Astrocyte (in vitro differentiated cells and primary cell): ENCODE measurements around the gene LOC128125822.

Source experiments
- DNase-seq: peaks from one replicate; pipeline ENCODE4 v3.0.0-alpha.2; 2010; ENCODE audit warnings: low read depth
- FAIRE-seq: peaks from 2 replicates; lab custom pipeline; 2011; peaks lifted over from hg19 to GRCh38; lab: Jason Lieb, UNC
- H2AFZ ChIP-seq: 2 replicates; pipeline ENCODE4 v1.6.0; 2012; ENCODE audit warnings: low read depth, low read length, inconsistent platforms
- H3K27ac ChIP-seq: 2 replicates; pipeline ENCODE4 v1.5.1; 2011; ENCODE audit warnings: low read depth, low read length, inconsistent platforms
- H3K27me3 ChIP-seq: 2 replicates; pipeline ENCODE4 v1.6.0; 2011; ENCODE audit warnings: low read length, inconsistent platforms; ENCODE audit not compliant: insufficient read depth
- H3K36me3 ChIP-seq: 2 replicates; pipeline ENCODE4 v1.5.1; 2011; ENCODE audit warnings: low read length, inconsistent platforms; ENCODE audit not compliant: insufficient read depth
- H3K4me1 ChIP-seq: 2 replicates; pipeline ENCODE4 v1.5.1; 2011; ENCODE audit warnings: low read length, inconsistent platforms; ENCODE audit not compliant: insufficient read depth
- H3K4me2 ChIP-seq: 2 replicates; pipeline ENCODE4 v1.6.0; 2012; ENCODE audit warnings: low read length, inconsistent platforms
- H3K4me3 ChIP-seq: 2 replicates; pipeline ENCODE4 v1.5.1; 2011; ENCODE audit warnings: low read depth, mild to moderate bottlenecking, low read length, inconsistent platforms; ENCODE audit not compliant: insufficient read depth
- H3K79me2 ChIP-seq: 2 replicates; pipeline ENCODE4 v1.6.0; 2012; ENCODE audit warnings: mild to moderate bottlenecking, low read length, inconsistent platforms; ENCODE audit not compliant: insufficient read depth
- H3K9ac ChIP-seq: 2 replicates; pipeline ENCODE4 v1.6.0; 2012; ENCODE audit warnings: mild to moderate bottlenecking, low read length, inconsistent platforms
- H3K9me3 ChIP-seq: 2 replicates; pipeline ENCODE4 v1.5.1; 2012; ENCODE audit warnings: low read depth, mild to moderate bottlenecking, low read length, inconsistent platforms; ENCODE audit not compliant: insufficient read depth
- H4K20me1 ChIP-seq: 2 replicates; pipeline ENCODE4 v1.6.0; 2012; ENCODE audit warnings: low read length, inconsistent platforms; ENCODE audit not compliant: insufficient read depth
- H3K27ac Mint-ChIP-seq: one replicate; pipeline ENCODE4 v1.8.0; 2021; ENCODE audit warnings: mild to moderate bottlenecking, mixed read lengths; ENCODE audit not compliant: unreplicated experiment
- H3K27me3 Mint-ChIP-seq: one replicate; pipeline ENCODE4 v1.8.0; 2021; ENCODE audit warnings: low read depth, mixed read lengths; ENCODE audit not compliant: unreplicated experiment
- H3K36me3 Mint-ChIP-seq: one replicate; pipeline ENCODE4 v1.8.0; 2021; ENCODE audit warnings: low read depth, mixed read lengths; ENCODE audit not compliant: unreplicated experiment
- H3K4me1 Mint-ChIP-seq: one replicate; pipeline ENCODE4 v1.8.0; 2021; ENCODE audit warnings: low read depth, mixed read lengths; ENCODE audit not compliant: unreplicated experiment
- H3K4me3 Mint-ChIP-seq: one replicate; pipeline ENCODE4 v1.8.0; 2021; ENCODE audit warnings: mild to moderate bottlenecking, moderate library complexity, mixed read lengths; ENCODE audit not compliant: unreplicated experiment
- H3K9me3 Mint-ChIP-seq: one replicate; pipeline ENCODE4 v1.8.0; 2021; ENCODE audit warnings: mild to moderate bottlenecking, mixed read lengths; ENCODE audit not compliant: unreplicated experiment
- EZH2 ChIP-seq: IDR thresholded peaks from 2 replicates; pipeline ENCODE4 v1.6.1; 2012; ENCODE audit warnings: mild to moderate bottlenecking, low read length, inconsistent platforms; ENCODE audit not compliant: insufficient read depth
- TF ChIP-seq, protein P1 (sequence below): IDR thresholded peaks from 2 replicates; pipeline ENCODE4 v1.5.1; 2011; ENCODE audit warnings: low read depth, mild to moderate bottlenecking, inconsistent platforms, low read length, moderate library complexity; ENCODE audit not compliant: insufficient read depth

Gene LOC128125822

GRCh38 chr6:63571361-63572043 lies 778 bp upstream of the LOC128125822 start:
- DNase-seq (peak; percentile 83), FAIRE-seq (no peak)
- Histone ChIP-seq H3K27me3 (no peaks in the 10 kb centered on the region), H4K20me1 (peaks cover 30% of the 10 kb centered on the region), H3K4me3 (peak overlapping the region; percentile 80), H2AFZ (peak overlapping the region; percentile 90), H3K4me2 (peak overlapping the region; percentile 89), H3K79me2 (peaks cover 42% of the 10 kb centered on the region), H3K9ac (peak overlapping the region; percentile 98), H3K36me3 (peaks cover 4% of the 10 kb centered on the region), H3K4me1 (peaks cover 14% of the 10 kb centered on the region), H3K27ac (peak overlapping the region; percentile 97), H3K9me3 (no peaks in the 10 kb centered on the region)
- TF ChIP-seq, protein P1, sequence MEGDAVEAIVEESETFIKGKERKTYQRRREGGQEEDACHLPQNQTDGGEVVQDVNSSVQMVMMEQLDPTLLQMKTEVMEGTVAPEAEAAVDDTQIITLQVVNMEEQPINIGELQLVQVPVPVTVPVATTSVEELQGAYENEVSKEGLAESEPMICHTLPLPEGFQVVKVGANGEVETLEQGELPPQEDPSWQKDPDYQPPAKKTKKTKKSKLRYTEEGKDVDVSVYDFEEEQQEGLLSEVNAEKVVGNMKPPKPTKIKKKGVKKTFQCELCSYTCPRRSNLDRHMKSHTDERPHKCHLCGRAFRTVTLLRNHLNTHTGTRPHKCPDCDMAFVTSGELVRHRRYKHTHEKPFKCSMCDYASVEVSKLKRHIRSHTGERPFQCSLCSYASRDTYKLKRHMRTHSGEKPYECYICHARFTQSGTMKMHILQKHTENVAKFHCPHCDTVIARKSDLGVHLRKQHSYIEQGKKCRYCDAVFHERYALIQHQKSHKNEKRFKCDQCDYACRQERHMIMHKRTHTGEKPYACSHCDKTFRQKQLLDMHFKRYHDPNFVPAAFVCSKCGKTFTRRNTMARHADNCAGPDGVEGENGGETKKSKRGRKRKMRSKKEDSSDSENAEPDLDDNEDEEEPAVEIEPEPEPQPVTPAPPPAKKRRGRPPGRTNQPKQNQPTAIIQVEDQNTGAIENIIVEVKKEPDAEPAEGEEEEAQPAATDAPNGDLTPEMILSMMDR, result no peak
- TF ChIP-seq EZH2, result no peak
- Mint-ChIP-seq H3K9me3 (no peaks in the 10 kb centered on the region), H3K4me1 (peaks cover 21% of the 10 kb centered on the region), H3K36me3 (peaks cover 4% of the 10 kb centered on the region), H3K27ac (peak overlapping the region; percentile 98), H3K4me3 (peak overlapping the region; percentile 89), H3K27me3 (no peaks in the 10 kb centered on the region)

DNA sequence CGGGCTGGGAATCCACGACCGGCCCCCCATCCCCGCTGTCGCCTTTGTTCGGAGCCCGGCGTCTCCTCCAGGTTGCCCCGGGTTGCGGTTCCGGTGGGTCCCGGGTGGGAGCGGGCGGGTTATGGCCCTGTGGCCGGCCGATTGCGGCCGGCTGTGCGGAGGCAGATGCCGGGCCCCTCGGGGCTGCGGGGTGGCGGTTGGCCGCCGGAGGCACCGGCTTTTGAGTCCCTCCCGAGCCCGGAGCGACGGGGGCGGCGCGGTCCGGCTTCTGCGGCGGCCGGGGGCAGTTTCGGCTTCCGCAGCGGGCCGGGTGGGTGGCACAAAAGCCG lies 431 bp downstream of the LOC128125822 start:
- H3K27me3 Mint-ChIP-seq, result no peaks in the 10 kb centered on the region
- Histone ChIP-seq H3K9me3 (no peaks in the 10 kb centered on the region), H3K4me2 (peak overlapping the region; percentile 89), H2AFZ (no peak overlapping the region), H3K4me1 (peaks cover 14% of the 10 kb centered on the region), H3K27ac (peak overlapping the region; percentile 97), H4K20me1 (peaks cover 40% of the 10 kb centered on the region), H3K9ac (peak overlapping the region; percentile 98), H3K36me3 (peaks cover 12% of the 10 kb centered on the region), H3K79me2 (peaks cover 54% of the 10 kb centered on the region), H3K27me3 (no peaks in the 10 kb centered on the region), H3K4me3 (peak overlapping the region; percentile 80)
- no peak for DNase-seq
- no peak for FAIRE-seq
- peak overlapping the region; percentile 100 for H3K4me3 Mint-ChIP-seq
- H3K36me3 Mint-ChIP-seq, result peaks cover 9% of the 10 kb centered on the region
- H3K27ac Mint-ChIP-seq, result peak overlapping the region; percentile 53
- no peaks in the 10 kb centered on the region for H3K9me3 Mint-ChIP-seq
- peaks cover 20% of the 10 kb centered on the region for H3K4me1 Mint-ChIP-seq
- TF ChIP-seq EZH2, result no peak
- TF ChIP-seq, protein P1, result no peak
